Skin of body (tissue), 2 donors: ENCODE data around the gene KRT14. TPM values are rescaled to one million over a fixed set of nuclear protein-coding genes. Genes with fewer than 3 reads are reported as not detected.
A peak's percentile ranks its signal among the peaks of the same experiment; 100 is the strongest.
"Not testable (repeated sequence)": the region's sequence is repeated elsewhere in the genome, so short reads cannot be mapped to it uniquely, and the experiment has no call there.

ENCODE experiments used
- DNase-seq: peaks from one replicate; lab custom pipeline; 2025; lab: John Stamatoyannopoulos, UW
- total RNA-seq: library from RNA; depleted of rRNA; stranded (reverse); fragments of >200 nt; gene quantifications from one replicate; pipeline ENCODE4 v1.2.3, GENCODE V29; 2014

Gene KRT14
- total RNA-seq, 1 donor from 2014 or later, result 763 TPM

- DNase-seq, result no peak
Observed at GRCh38 chr17:41580244-41580575, 6.5 kb downstream of the KRT14 start.

GRCh38 chr17:41579484-41580243 lies 7.0 kb downstream of the KRT14 start:
- peak; percentile 39 for DNase-seq

- DNase-seq, result no peak
Observed at GRCh38 chr17:41578971-41579370, 7.7 kb downstream of the KRT14 start.

GRCh38 chr17:41578538-41578937 lies 8.2 kb downstream of the KRT14 start:
- no peak for DNase-seq

GRCh38 chr17:41576740-41577139 lies 10.0 kb downstream of the KRT14 start:
- not testable (repeated sequence) for DNase-seq

- DNase-seq, result no peak
Observed at GRCh38 chr17:41575336-41575735, 11.4 kb downstream of the KRT14 start.

- DNase-seq, result no peak
Observed at GRCh38 chr17:41571561-41572434, 14.9 kb downstream of the KRT14 start, which contains the start of gene KRT9. TSS of gene KRT9 (minus strand) at chr17:41572059. CDS start at chr17:41571992, 67 bp downstream.

- DNase-seq, result no peak
Observed at GRCh38 chr17:41567317-41567716, 19.4 kb downstream of the KRT14 start.

GRCh38 chr17:41565338-41565737 lies 21.4 kb downstream of the KRT14 start:
- no peak for DNase-seq

- no peak for DNase-seq
Observed at GRCh38 chr17:41563607-41564170, 23.0 kb downstream of the KRT14 start.

- no peak for DNase-seq
Observed at GRCh38 chr17:41561554-41561953, 25.1 kb downstream of the KRT14 start.

- DNase-seq, result no peak
Observed at GRCh38 chr17:41559548-41559947, 27.1 kb downstream of the KRT14 start.

GRCh38 chr17:41556931-41557330 lies 29.8 kb downstream of the KRT14 start:
- no peak for DNase-seq

GRCh38 chr17:41556306-41556705 lies 30.4 kb downstream of the KRT14 start:
- no peak for DNase-seq

- no peak for DNase-seq
Observed at GRCh38 chr17:41555105-41555887, 31.4 kb downstream of the KRT14 start.

- no peak for DNase-seq
Observed at GRCh38 chr17:41553987-41554680, 32.6 kb downstream of the KRT14 start.

- DNase-seq, result no peak
Observed at GRCh38 chr17:41553176-41553575, 33.5 kb downstream of the KRT14 start.

GRCh38 chr17:41552455-41552854 lies 34.2 kb downstream of the KRT14 start:
- no peak for DNase-seq

GRCh38 chr17:41551365-41551764 lies 35.3 kb downstream of the KRT14 start:
- no peak for DNase-seq

- DNase-seq, result no peak
Observed at GRCh38 chr17:41549596-41550039, 37.1 kb downstream of the KRT14 start.
